ENCODE data around the gene IL12RB1.
"Not testable (repeated sequence)": the region's sequence is repeated elsewhere in the genome, so short reads cannot be mapped to it uniquely, and the experiment has no call there.

Gene IL12RB1

GRCh38 chr19:18044825-18045304 lies 41.9 kb downstream of the IL12RB1 start:
- peak; percentile 39 to 65 (median 62) for DNase-seq

DNA sequence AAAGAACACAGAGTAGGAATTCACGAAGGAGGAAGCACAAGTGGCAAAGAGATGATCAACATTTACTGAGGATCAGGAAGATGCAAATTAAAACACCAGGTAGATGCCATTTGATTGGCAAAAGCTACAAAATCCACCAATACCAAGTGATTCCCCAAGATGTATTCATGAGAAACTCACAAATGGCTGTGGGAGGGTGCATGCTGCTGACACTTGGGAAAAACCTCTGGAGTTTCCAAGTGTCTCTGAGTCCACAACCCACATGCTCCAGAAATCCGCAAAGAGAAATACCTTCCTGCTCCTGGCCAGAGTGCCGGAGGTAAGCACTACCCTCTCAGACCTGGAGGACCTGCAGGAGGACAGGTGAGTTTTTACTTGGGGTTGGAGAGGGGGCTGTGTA lies 43.1 kb downstream of the IL12RB1 start:
- DNase-seq = no peak

DNA sequence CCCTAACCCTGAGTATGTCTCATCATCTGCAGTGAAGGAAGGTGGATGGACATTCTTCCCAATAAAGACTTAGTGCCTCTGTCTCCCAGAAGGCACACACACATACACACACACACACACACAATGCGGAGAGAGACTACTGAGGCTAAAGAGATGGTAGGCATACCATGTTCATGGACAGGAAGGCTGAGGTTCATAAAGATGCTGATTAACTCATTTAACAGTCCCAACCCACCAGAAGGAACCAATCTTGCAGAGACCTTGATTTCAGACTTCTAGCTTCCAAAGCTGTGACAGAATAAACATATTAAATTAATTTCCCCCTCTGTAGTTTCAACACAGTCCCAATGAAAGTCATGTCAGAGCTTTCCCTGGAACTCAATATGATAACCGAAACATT lies 45.7 kb downstream of the IL12RB1 start:
- no peak for DNase-seq

DNA sequence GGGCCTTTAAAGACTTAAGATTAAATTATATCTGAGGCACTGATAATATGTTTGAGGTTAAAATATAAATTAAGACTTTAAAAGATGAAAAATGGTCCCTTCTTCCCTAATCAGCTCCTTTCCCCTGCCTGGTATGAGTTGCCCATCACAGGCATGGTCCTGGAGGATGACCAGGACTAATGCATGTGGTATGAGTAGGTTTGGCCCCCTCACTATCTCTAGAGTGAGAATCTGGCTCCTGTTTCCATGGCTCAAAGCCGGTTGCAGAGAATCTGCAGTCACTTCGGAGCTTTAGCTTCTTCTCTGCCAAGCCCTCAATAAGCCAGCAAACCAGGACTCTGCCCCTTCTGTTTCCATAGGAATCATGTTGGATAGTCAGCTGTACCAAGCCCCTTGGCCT lies 54.6 kb downstream of the IL12RB1 start:
- not testable (repeated sequence) for DNase-seq

DNA sequence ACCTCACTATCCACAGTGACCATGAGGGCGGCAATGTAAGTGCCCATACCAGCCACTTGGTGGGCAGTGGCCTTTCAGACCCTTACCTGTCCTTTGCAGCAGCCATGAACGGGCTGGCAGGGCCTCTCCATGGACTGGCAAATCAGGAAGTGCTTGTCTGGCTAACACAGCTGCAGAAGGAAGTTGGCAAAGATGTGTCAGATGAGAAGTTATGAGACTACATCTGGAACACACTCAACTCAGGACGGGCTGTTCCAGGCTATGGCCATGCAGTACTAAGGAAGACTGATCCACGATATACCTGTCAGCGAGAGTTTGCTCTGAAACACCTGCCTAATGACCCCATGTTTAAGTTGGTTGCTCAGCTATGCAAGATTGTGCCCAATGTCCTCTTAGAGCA lies 55.3 kb downstream of the IL12RB1 start:
- DNase-seq = not testable (repeated sequence)

DNA sequence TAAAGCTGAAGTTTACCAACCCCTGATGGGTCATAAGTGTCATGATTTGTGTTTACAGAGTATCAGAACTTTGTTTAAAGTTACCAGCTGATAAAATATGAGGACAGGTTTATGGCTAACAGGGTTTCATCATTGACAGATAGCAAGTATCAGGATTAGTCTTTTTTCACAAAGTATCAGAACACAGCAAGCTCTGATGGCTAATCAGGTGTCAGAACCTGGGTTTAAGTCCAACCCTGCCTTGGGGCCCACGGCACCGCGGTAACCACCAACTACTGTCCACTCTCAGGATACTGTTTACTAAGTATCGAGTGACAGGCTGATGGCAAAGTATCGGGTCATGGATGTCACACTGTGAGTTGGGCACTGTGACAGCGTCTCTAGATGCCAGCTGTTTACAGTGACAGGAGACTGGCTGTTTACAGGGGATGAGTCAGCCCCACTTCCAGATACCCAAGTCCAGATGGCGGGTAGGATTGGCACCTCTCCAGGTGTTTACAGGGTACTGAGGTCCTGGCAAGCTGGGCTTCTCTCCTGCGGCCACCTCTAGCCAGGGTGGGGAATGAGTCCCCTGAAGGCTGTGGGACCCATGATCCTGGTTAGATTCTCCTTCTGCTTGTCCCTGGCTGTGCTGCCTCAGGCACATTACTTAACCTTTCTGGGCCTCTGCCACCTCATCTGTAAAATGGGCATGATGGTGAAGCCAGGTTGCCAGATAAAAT lies 57.0 kb downstream of the IL12RB1 start:
- DNase-seq = no peak

DNA sequence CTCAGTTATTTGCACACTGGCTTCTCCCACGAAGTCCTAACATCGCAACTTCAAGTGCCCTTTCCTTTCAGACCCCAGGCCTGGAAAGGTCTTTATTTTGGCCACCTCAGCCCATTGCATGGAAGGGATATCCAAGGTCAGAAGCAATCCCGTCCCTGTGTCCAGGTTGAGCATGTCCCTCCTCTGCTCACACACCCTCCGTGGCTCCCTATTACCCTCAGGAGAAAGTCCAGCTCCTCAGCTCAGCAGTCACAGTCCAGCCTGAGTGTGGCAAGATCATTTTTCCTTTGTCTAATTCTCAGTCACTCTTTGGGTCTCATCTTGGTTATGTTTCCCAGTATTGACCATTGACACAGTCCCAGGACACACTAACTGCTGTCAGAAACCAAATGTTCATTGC lies 59.6 kb downstream of the IL12RB1 start:
- no peak for DNase-seq

DNA sequence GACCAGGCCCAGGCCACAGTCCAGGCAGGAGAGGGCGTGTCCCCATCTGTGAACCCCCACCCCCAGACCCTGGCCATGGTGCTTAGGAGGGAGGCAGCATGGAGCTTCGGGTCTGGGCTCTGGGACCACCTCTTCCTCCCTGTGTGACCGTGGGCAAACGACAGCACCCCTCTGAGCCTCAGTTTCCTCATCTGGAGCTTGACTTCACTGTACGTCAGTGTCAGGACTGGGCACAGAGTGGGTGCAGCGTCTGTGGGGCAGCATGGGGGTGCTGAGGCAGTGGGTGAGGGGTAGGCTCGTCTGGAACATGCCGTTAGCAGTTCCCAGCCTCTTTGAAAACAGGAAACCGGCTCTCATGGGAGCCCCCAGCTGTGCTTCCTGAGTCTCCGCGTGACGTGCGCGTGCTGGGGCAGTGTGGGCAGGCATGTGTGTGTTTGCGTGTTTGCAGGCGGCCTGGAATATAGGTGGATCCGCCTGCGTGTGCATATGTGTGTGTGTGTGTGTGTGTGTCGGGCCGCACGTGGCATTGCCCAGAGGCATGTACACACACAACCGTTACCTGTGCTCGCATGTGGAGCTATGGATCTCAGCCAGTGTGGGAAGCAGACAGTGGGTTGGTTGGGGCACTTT lies 63.0 kb downstream of the IL12RB1 start:
- peak in 3 of 4 experiments; percentile 22 to 68 (median 49) for DNase-seq

GRCh38 chr19:18021121-18021755 lies 65.5 kb downstream of the IL12RB1 start:
- DNase-seq = peak in 2 of 4 experiments; percentile 58 to 63

DNA sequence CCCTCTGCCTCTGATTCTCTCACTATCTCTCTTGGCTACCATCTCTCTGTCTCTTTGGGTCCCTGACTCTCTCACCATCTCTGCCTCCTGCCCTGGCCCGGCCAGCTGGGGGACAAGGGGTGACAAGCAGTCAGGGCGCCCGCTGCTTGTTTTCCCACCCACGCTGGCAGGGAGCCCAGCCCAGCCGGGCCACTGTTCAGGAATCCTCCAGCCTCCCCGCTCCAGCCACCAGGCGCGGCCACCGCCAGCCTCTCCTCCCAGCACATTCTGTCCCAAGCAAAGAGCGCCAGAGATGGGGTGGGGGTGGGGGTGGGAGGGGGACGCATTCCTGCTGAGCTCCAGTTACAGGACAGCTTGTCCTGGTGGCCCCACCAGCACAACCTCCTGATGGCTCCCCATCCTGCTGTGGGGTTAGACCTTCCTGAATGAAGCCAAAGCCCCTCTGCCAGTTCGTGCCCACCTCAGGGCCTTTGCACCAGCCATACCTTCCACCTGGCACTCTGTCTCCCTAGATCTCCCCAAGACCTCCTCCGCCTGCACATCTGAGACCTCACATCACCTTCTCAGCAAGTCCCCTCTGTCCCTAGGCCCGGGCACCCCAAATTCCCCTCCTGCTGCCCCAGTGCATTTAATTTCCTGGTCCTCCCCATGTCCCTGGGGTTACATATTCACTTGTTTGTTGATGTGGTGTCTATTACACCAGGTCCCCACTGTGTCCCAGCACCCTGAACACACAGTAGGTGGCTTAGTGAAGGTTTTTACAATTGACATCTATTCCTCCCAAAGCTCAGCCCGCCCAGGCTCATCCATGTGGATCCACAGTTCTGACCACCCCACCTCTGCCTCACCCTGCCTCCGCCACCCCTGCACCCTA lies 66.3 kb downstream of the IL12RB1 start:
- DNase-seq = no peak

- DNase-seq = no peak
Observed at GRCh38 chr19:18017275-18018083, 69.3 kb downstream of the IL12RB1 start.

DNA sequence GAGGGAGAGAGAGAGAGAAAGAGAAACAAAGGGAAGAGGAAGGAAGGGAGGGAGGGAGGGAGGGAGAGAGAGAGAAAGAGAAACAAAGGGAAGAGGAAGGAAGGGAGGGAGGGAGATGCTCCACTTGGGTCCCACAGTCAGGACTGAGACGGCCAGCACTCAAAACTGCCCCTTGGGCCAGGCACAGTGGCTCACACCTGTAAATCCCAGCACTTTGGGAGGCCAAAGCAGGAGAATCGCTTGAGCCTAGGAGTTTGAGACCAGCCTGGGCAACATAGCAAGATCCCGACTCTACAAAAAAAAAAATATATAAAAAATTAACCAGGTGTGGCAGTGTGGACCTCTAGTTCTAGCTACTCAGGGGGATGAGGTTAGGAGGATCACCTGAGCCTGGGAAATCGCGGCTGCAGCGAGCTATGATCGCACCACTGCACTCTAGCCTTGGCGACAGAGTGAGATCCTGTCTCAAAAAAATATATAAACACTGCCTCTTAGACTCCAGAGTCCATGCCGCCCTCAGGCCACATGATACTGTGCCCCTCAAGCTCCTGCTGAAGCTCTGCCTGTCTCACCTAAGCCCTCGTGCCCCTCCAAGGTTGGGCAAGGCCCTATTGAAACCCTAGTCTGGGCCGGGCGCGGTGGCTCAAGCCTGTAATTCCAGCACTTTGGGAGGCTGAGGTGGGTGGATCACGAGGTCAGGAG lies 70.4 kb downstream of the IL12RB1 start:
- DNase-seq = no peak

GRCh38 chr19:18014197-18014596 lies 72.5 kb downstream of the IL12RB1 start:
- DNase-seq = peak in 2 of 4 experiments; percentile 35 to 47

DNA sequence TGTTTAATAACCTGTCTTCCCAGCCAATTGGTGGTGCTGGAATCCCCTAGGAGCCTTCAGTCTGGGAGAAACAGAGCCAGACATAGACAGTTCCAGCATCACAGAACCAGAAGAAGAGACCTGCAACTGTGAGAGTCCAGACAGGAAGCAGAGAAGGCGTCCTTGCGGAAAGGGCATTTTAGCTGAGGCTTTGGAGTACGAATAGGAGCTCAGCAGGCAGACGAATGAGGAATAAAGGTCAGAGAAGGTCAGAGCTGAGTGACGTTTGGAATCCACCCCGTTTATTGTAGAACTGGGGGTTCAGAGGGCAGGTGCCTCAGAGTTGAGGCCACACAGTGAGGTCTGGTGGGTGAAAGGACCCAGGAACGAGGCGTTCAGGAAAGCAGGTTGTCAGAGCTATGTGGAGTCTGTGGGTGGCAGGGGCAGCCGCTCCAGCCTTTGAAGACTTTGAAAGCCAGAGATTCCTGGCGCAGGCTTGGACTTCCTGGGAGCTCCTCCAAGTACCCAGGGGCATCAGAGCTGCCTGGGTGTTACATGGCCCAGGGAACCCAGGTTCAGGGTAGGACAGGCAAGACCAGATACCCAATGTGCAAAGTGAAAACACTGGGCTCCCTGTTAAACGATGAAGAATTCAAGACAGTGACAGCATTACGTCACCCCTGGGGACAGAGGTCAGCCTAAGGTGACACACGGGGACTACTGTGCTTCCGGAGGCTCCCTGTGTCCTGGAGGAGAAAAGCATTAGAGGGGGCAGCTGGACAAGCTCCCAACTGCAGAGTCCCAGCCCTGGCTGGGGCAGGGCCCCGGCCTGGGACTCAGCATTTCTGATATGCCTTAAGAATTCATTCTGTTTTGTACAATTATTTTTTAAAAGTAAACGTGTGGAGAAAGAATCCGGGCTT lies 73.3 kb downstream of the IL12RB1 start:
- no peak for DNase-seq

DNA sequence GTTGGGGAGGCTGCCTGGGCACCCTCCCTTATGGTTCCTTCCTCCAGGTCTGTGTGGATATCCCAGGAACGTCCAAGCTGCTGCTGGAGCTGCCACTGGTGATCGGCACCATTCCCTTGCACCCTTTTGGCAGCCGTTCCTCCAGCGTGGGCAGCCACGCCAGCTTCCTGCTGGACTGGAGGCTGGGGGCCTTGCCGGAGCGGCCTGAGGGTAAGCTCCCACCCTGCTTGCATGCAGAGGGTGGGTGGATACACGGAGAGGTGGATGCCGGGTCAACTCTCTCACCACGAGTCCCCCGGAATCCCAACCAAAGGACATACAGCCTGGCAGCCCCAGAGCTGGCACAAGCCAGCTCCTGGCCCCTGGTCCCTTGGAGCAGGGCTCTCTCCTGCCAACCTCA lies 76.6 kb downstream of the IL12RB1 start:
- no peak for DNase-seq

- no peak for DNase-seq
Observed at GRCh38 chr19:18009412-18010066, 77.2 kb downstream of the IL12RB1 start.
